GM21367 (cell line): ENCODE measurements around the gene TLE4.
A peak's percentile ranks its signal among the peaks of the same experiment; 100 is the strongest.
"Not testable (repeated sequence)": the region's sequence is repeated elsewhere in the genome, so short reads cannot be mapped to it uniquely, and the experiment has no call there.

ENCODE experiments used
- ATAC-seq: cut with Tn5 transposase; IDR thresholded peaks from one replicate; pipeline ENCODE4 v1.9.1; 2021; ENCODE audit not compliant: unreplicated experiment

The TLE4 gene

DNA sequence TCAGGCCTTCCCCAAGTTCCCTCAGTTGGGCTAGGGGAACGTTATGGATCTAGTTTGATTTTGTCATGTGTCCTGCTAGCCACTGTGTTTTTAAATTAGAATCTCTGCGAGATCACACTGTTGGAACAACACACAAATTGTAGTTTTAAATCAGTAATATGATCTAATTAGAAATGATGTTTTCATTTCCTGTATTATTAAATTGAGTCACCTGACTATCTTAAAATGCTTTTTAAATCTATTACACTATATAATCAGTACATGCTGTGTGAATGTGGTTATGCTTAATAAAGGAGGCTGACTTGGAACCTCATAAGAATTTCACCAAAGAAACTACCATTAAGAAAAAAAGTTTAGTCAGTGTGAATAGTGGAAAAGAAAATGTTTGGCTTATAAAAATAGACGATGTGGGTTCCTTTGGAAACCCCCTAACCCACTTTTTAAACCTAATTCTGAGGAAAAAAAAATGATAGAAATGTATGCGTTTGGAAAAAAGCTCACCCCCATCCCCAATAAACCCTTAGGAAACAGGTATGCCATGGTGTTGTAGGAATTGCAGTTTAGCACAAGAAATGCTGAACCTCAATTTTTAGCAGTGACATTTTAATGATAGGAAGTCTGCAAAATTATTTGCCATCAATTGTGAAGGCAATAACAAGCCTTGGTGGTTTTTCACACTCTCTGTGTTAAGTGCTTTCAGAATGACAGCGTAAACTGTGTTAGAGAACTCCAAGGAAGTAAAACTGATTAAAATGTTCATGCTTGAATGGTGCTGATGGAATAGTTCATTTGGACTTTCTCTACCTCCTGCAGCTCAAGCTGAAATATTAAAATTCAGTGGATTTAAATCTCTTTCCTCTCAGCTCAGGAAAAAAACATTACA lies 59.0 kb downstream of the TLE4 start:
- ATAC-seq, result peak; percentile 62

GRCh38 chr9:79632060-79632459 lies 60.3 kb downstream of the TLE4 start:
- no peak for ATAC-seq

GRCh38 chr9:79632705-79633104 lies 60.9 kb downstream of the TLE4 start:
- ATAC-seq, result no peak

DNA sequence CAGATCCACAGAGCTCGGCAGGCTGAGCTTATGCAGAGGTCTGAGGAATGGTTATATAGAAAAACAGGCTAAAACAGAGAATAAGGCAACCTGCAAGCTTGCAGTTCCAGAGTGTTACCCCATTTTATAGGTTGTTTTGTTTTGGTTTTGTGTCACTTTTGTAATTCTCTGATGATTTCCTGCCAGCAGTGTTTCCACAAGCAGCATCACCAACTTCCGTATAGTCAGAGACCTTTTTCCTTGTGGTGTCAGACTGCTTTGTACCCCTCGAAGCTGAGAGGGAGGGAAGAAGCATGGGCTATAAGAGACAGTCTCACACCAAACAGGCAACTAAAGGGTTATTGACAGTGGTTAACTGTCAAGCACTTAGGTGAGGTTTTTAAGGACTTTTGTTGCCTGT lies 61.8 kb downstream of the TLE4 start:
- ATAC-seq, result no peak

DNA sequence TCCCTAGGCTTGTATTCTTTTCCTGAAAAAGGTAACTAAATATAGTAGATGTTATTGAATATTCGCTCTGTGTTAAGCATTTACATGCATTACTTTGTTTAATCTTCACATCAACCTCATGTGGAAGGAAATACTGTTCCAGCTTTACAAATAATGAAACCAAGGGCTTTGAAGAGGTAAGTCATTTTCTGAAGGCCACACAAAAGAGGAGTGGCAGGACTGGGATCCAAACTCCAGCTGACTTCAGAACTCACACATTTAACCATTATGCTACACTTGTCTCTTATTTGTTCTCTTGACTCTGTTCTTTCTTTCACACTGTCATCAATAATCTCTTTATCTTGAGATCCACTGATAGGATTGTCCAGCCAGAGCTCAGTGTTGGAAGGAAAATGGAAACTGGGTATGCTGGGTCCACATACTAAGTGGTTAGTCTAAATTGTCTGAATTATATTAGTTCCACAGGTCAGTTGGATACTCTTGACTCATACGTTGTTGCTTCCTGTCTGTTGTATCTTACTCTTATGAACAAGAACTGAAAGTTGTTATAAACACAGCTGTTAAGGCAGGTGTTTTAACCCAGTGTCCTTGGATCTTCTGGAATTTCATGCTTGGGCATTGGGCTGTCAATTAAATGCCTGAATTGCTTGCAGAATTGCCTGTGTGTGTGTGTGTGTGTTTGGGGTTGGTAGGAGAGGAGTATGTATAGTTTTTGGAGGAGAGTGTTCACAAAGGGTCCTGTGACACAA lies 65.6 kb downstream of the TLE4 start:
- ATAC-seq, result no peak

- no peak for ATAC-seq
Measured at GRCh38 chr9:79638806-79639205, 67.0 kb downstream of the TLE4 start.

DNA sequence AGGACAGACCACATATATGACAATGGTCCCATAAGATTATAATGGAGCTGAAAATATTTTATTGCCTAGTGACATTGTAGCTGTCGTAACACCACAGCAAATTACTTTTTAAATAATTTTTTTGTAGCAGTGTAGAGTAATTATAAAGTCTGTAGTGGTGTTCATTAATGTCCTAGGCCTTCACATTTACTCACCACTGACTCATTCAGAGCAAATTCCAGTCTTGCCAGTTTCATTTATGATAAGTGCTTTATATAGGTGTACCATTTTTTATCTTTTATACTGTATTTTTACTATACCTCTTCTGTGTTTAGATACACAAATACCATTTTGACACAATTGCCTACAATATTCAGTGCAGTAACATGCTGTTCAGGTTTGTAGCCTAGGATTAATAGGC lies 67.6 kb downstream of the TLE4 start:
- ATAC-seq, result no peak

DNA sequence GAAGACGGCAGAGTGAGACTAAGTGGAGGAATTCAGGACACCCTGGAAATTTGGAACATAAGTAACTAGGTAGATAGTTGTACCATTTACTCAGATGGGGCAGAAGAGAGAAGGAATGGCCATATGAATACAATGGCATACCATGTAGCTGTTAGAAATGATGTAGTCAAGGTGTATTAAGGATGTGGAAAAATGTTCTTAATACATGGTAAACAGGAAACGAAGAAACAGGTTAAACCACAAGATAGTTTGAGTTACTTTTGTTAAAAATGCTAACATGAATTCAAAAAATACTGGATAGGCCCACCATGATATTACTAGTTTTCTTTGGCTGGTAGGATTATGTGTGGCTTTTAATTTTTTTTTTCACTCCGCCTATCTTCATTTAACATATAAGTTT lies 68.3 kb downstream of the TLE4 start:
- ATAC-seq, result not testable (repeated sequence)

DNA sequence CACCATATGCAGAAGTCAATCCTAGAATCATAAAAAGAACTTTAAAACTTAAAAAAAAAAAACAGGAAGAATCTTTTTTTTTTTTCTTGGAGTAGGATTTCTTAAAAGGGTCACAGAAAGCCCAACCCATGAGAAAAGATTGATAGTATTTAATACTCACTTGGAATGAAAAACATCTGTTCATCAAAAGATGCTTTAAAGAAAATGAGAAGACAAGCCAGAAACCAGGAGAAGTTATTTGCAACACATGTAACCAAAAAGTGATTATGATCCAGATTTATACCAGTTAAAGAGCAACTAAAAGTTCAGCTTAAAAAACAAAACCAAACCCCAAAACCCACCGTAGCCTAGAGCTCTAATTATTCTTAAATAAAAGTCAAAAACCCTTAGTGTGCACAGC lies 69.3 kb downstream of the TLE4 start:
- ATAC-seq, result no peak

- ATAC-seq, result no peak
Measured at GRCh38 chr9:79642671-79643070, 70.9 kb downstream of the TLE4 start.

DNA sequence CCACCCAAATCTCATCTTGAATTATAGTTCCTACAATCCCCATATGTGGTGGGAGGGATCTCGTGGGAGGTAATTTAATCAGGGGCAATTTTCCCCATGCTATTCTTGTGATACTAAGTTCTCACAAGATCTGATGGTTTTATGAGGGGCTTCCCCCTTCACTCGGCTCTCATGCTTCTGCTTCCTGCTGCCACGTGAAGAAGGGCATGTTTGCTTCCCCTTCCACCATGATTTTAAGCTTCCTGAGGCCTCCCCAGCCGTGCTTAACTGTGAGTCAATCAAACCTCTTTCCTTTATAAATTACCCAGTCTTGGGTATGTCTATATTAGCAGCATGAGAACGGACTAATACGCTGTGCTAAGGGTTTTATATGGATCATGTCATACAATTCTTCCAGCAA lies 72.3 kb downstream of the TLE4 start:
- no peak for ATAC-seq

DNA sequence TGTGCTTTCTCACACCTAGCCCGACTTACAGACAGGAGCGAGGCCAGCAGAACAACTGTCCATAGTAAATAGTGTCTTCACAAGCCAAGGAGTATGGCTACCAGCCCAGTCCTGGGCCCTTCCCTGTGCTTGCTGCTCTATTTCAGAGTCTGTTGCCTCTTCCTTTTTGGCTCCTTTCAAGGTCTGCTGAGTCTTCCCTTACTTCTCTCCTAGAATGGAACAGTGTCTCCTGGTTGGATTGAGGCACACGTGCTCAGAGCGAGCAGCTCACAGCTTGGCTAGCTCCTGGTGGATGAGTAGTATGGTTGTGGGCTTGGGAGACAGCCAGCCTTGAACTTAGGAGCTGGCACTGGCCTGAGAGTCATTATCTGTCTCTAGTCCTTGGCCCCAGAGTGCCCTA lies 72.8 kb downstream of the TLE4 start:
- ATAC-seq, result no peak

GRCh38 chr9:79645110-79645509 lies 73.3 kb downstream of the TLE4 start:
- ATAC-seq, result no peak

- no peak for ATAC-seq
Measured at GRCh38 chr9:79646096-79646495, 74.3 kb downstream of the TLE4 start.

DNA sequence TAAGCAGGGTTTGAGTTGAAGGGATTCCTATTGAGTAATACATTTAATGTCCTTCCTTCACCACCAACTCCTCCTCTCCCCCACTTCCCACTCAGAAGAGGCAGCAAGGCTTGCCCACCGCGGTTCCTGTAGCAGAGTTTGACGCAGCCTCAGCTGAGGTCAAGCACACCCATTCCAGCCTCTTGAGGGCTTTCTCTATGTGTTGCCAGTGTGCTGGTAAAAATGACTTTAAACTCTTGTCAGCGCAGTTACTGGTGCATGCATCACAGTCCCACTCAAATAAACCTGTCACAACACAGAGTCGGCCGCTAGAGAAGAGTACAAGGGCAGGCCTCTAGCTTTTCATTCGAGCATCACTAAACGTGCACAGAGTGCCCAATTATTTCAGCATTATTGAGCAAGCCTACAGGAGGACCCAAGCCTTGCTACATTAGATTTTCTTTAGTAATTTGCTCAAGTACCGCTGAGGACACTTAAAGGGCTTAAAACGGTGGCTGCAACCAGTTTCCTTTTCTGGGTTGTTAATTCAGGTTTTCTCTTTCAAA lies 79.6 kb downstream of the TLE4 start:
- no peak for ATAC-seq

DNA sequence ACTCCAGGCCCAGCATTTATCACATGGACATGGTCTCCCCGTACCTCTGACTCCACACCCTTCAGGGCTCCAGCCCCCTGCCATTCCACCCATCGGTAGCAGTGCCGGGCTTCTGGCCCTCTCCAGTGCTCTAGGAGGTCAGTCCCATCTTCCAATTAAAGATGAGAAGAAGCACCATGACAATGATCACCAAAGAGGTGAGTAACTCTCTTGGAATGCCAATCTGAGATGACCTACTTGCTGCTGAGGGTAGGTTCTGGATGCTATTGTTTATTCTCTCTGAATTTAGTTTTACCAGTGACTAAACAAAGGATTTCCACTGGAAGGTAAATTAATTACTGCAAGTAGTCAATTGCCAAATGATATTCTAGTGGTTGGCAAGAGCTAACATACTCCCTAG lies 80.8 kb downstream of the TLE4 start:
- ATAC-seq, result no peak

DNA sequence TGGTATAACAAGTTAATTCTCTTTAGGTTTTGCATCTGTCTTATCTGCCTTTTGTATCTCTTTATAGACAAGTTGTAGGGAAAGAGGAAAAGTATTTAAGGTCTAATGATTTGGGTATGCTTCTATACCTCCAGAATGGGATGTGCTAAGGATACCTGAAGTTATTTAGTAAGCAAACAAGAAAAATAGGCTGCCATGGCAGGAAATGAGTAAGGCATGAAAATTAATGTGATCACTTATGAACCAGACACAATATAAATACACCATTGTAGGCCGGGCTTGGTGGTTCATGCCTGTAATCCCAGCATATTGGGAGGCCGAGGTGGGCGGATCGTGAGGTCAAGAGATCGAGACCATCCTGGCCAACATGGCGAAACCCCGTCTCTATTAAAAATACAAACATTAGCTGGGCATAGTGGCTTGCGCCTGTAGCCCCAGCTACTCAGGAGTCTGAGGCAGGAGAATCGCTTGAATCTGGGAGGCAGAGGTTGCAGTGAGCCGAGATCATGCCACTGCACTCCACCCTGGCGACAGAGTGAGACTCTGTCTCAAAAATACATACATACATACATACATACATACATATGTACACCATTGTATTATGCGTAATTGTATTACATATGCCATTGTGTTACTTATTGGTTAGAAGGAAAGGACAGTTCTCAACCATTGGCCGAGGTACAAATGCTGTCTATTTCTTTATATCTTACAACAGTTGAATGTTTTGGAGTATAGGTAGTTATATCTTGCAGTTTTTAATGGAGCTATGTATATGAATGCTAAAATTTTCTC lies 83.0 kb downstream of the TLE4 start:
- ATAC-seq, result not testable (repeated sequence)

- no peak for ATAC-seq
Measured at GRCh38 chr9:79655551-79655950, 83.8 kb downstream of the TLE4 start.

DNA sequence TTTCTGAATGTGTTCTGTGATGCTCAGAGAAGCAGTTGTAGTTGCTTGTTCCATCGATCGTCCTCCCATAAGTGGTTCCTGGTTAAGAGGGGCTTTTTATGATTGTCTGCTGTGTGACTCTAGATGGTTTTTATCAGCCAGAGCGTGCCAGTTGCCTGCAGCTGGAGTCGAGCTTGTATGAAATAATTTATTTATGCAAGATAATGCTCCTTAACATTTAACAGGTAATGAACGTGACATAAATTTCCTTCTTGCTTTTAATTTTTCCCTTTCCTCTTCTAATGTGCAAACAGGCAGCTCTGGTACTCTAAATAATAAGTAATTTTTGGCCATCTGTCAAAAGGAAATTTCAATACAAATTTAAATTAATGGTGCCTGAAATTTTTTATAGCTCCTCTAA lies 84.4 kb downstream of the TLE4 start:
- ATAC-seq, result no peak

- ATAC-seq, result no peak
Measured at GRCh38 chr9:79657891-79658290, 86.1 kb downstream of the TLE4 start.

GRCh38 chr9:79658926-79659325 lies 87.2 kb downstream of the TLE4 start:
- ATAC-seq, result no peak
